ENCODE measurements around the gene KICS2. TPM values are rescaled to one million over a fixed set of nuclear protein-coding genes. Genes with fewer than 3 reads are reported as not detected.

Gene KICS2
- total RNA-seq, 1 experiment from 2014 or later: 12.6 TPM

- intact Hi-C loops (cut with micrococcal nuclease; ENCODE audit: unreplicated experiment): no loop called here
- Mint-ChIP-seq H3K27me3 (ENCODE audit: unreplicated experiment) (no peaks in the 10 kb centered on the region), H3K9me3 (ENCODE audit: low read depth, unreplicated experiment) (no peaks in the 10 kb centered on the region), H3K27ac (ENCODE audit: unreplicated experiment) (no peak overlapping the region), H3K36me3 (ENCODE audit: insufficient read depth, unreplicated experiment) (no peaks in the 10 kb centered on the region), H3K4me3 (ENCODE audit: low read depth, unreplicated experiment) (no peak overlapping the region), H3K4me1 (ENCODE audit: low read depth, unreplicated experiment) (peaks cover 7% of the 10 kb centered on the region)
- no peak for TF ChIP-seq CTCF (IDR thresholded peaks at IDR 0.05; ENCODE audit: unreplicated experiment)
- no peak for DNase-seq
- CTCF ChIA-PET: no interaction called here
- BruUV-seq (replicated peaks): no TSS peak
Measured at GRCh38 chr12:64173456-64173855, 48.6 kb downstream of the KICS2 start.

Other genes with a start within 250 kb of the KICS2 start
- gene C12orf56, start 168.5 kb upstream of the KICS2 start, total RNA-seq (2022): 3.8 and 4.7 TPM in 2 replicates
- gene XPOT, start 182.1 kb upstream of the KICS2 start, total RNA-seq (2022): 125 and 140 TPM in 2 replicates
- 40.4 and 42.9 TPM in 2 replicates for gene TBK1, start 229.8 kb upstream of the KICS2 start, total RNA-seq (2022)